ENCODE measurements around the gene STPG2.

GRCh38 chr4:98126141-98126540 is 17.1 kb downstream of the STPG2 start:
- TF ChIP-seq EZH2 (IDR thresholded peaks at IDR 0.05; ENCODE audit: borderline replicate concordance, insufficient read depth, low read depth, low read length, poor library complexity, severe bottlenecking) = no peak
- TF ChIP-seq CTCF (IDR thresholded peaks at IDR 0.05) = no peak

All from B cell (primary cell).